ENCODE data around the gene ZFP36L1.

DNA sequence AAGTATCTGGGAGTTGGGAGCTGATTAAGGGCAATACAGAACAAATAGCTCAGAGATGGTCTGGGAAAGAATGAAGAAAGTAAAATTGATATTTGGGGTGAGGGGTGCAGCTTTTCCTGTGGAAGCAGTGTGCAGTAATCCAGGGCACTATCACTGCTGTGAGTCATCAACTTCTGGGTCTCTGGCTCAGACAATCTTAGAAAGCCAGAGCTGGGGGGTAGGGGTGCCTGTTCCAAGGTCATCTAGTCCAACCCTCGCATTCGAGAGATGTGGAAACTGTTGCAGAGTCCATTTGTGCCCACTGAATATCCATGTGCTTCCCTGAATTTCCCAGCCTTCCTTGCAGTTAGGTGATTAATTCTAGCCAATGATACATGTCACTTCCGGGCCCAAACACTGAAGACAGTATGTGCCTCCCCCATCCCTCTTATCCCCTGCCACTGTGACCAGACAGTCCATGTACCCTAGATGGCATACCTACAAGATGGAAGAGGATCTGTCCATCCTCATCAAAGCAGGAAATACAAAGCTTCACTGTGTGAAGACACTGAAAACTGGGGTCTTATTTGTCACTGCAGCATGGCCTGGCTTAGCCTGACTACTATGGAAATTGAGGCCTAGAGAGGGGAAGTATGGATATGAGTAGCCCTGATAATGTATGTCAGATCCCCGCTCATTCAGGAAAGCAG, 51.9 kb downstream of the ZFP36L1 start:
- TF ChIP-seq POLR2AphosphoS5 (IDR thresholded peaks at IDR 0.05; ENCODE audit: low read depth, low read length): no peak
- no peak for TF ChIP-seq POLR2A (IDR thresholded peaks at IDR 0.05; ENCODE audit: low read depth, low read length)
- no peak for TF ChIP-seq TAF1 (IDR thresholded peaks at IDR 0.05; ENCODE audit: low read depth, low read length)
